RWPE2 (cell line): ENCODE results near the gene ARHGAP21.
A peak's percentile ranks its signal among the peaks of the same experiment; 100 is the strongest.

Source experiments
- ATAC-seq: fragments of 200-7000 bp; cut with Tn5 transposase; 3 replicates; pipeline ENCODE4 v1.9.1; 2021; ENCODE audit warnings: low read depth
- DNase-seq: peaks from one replicate; pipeline ENCODE4 v3.0.0-alpha.2; 2020; ENCODE audit warnings: low spot score
- H3K27ac ChIP-seq: fragments of 450-650 bp; 2 replicates; pipeline ENCODE4 v1.5.1; 2017; ENCODE audit warnings: mild to moderate bottlenecking; ENCODE audit not compliant: poor library complexity, severe bottlenecking
- H3K27me3 ChIP-seq: fragments of 250-450 bp; sonication (Bioruptor Pico); 2 replicates; pipeline ENCODE4 v1.5.1; 2021; ENCODE audit warnings: mild to moderate bottlenecking, moderate library complexity; ENCODE audit not compliant: insufficient read depth, poor library complexity, severe bottlenecking
- H3K36me3 ChIP-seq: fragments of 250-450 bp; sonication (Bioruptor Pico); 2 replicates; pipeline ENCODE4 v1.5.1; 2020; ENCODE audit warnings: low read depth, mild to moderate bottlenecking, moderate library complexity
- H3K4me1 ChIP-seq: fragments of 250-450 bp; sonication (Bioruptor Pico); 2 replicates; pipeline ENCODE4 v1.5.1; 2021; ENCODE audit warnings: mild to moderate bottlenecking, moderate library complexity; ENCODE audit not compliant: insufficient read depth, poor library complexity, severe bottlenecking
- H3K4me3 ChIP-seq: fragments of 250-450 bp; sonication (Bioruptor Pico); 2 replicates; pipeline ENCODE4 v1.5.1; 2021; ENCODE audit warnings: mild to moderate bottlenecking, moderate library complexity; ENCODE audit not compliant: severe bottlenecking
- H3K9me3 ChIP-seq: fragments of 250-450 bp; sonication (Bioruptor Pico); 2 replicates; pipeline ENCODE4 v1.5.1; 2021; ENCODE audit warnings: mild to moderate bottlenecking, moderate library complexity; ENCODE audit not compliant: severe bottlenecking
- CTCF ChIP-seq: fragments of 450-650 bp; IDR thresholded peaks from one replicate; pipeline ENCODE4 v1.5.1; 2017; ENCODE audit warnings: mild to moderate bottlenecking, moderate library complexity; ENCODE audit not compliant: poor library complexity, severe bottlenecking

ARHGAP21 gene

GRCh38 chr10:24554036-24554435, 169.7 kb downstream of the ARHGAP21 start:
- no peak overlapping the region for H3K4me3 ChIP-seq
- peaks cover 9% of the 10 kb centered on the region for H3K4me1 ChIP-seq
- ATAC-seq = no peak
- DNase-seq = no peak
- H3K36me3 ChIP-seq = no peaks in the 10 kb centered on the region
- H3K27ac ChIP-seq = no peak overlapping the region
- no peaks in the 10 kb centered on the region for H3K9me3 ChIP-seq
- TF ChIP-seq CTCF = no peak
- H3K27me3 ChIP-seq = no peaks in the 10 kb centered on the region

- no peaks in the 10 kb centered on the region for H3K9me3 ChIP-seq
- H3K27ac ChIP-seq = no peak overlapping the region
- peaks cover 9% of the 10 kb centered on the region for H3K4me1 ChIP-seq
- no peaks in the 10 kb centered on the region for H3K27me3 ChIP-seq
- ATAC-seq (no peak), DNase-seq (no peak)
- H3K4me3 ChIP-seq = no peak overlapping the region
- H3K36me3 ChIP-seq = no peaks in the 10 kb centered on the region
- no peak for TF ChIP-seq CTCF
Measured at GRCh38 chr10:24553051-24553612, 170.6 kb downstream of the ARHGAP21 start.

- no peaks in the 10 kb centered on the region for H3K9me3 ChIP-seq
- TF ChIP-seq CTCF = peak; percentile 37
- H3K27ac ChIP-seq = no peak overlapping the region
- H3K36me3 ChIP-seq = no peaks in the 10 kb centered on the region
- DNase-seq (peak; percentile 90), ATAC-seq (peak; percentile 85)
- H3K4me1 ChIP-seq = peaks cover 9% of the 10 kb centered on the region
- H3K27me3 ChIP-seq = no peaks in the 10 kb centered on the region
- no peak overlapping the region for H3K4me3 ChIP-seq
Measured at GRCh38 chr10:24552346-24553016, 171.2 kb downstream of the ARHGAP21 start.

GRCh38 chr10:24551161-24551560, 172.5 kb downstream of the ARHGAP21 start:
- DNase-seq (no peak), ATAC-seq (peak; percentile 48; the same call in 2 of the 3 replicates)
- Histone ChIP-seq H3K4me3 (no peak overlapping the region), H3K27me3 (no peaks in the 10 kb centered on the region), H3K36me3 (peaks cover 7% of the 10 kb centered on the region), H3K4me1 (peaks cover 9% of the 10 kb centered on the region), H3K27ac (no peak overlapping the region), H3K9me3 (no peaks in the 10 kb centered on the region)
- no peak for TF ChIP-seq CTCF

GRCh38 chr10:24550680-24551079, 173.0 kb downstream of the ARHGAP21 start:
- no peak for DNase-seq
- ATAC-seq = no peak

More at GRCh38 chr10:24550680-24551079, 173.0 kb downstream of the ARHGAP21 start:
- Histone ChIP-seq H3K4me1 (peaks cover 9% of the 10 kb centered on the region), H3K9me3 (no peaks in the 10 kb centered on the region), H3K36me3 (peaks cover 10% of the 10 kb centered on the region), H3K27me3 (no peaks in the 10 kb centered on the region), H3K4me3 (no peak overlapping the region), H3K27ac (no peak overlapping the region)
- no peak for TF ChIP-seq CTCF
